SK-N-SH treated with all-trans-retinoic acid at 6 μM for 48 hours (cell line): ENCODE data around the gene NCS1.

Source experiments
- ARNTL ChIP-seq: fragments of 450-650 bp; formaldehyde crosslinking; IDR thresholded peaks from 2 replicates; pipeline ENCODE4 v1.5.0; 2020; ENCODE audit warnings: low read depth, mild to moderate bottlenecking, moderate library complexity, borderline replicate concordance
- TF ChIP-seq, protein P1 (sequence below): fragments of 250-450 bp; sonication (Bioruptor Pico); IDR thresholded peaks from 2 replicates; pipeline ENCODE4 v1.5.0; 2020; ENCODE audit warnings: mild to moderate bottlenecking, moderate library complexity

DNA sequence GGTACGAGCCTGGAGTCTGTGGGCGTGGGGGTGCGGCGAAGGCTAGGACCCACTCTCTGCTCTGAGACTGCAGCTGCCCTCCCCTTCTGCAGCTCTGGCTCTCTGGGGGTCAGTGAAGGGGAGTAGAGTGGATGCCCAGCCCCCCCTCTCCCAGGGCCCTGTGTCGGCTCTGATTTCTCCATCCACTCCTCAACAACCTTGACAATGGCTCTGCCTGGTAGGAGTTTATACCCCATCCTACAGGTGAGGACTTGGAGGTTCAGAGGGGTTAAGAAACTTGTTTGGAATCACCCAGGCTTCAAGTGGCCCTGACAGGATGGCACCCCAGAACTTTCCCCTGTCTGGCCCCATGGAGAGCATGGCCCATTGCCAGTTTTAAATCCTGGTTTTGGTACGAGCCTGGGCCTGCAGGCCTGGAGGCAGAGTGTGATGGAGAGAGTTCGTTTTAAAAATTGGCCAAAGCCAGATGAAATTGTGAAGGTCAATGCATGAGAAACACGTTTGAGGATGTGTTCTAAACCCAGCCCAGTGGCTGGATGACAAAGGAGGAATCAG is 22.3 kb downstream of the NCS1 start:
- TF ChIP-seq, protein P1, sequence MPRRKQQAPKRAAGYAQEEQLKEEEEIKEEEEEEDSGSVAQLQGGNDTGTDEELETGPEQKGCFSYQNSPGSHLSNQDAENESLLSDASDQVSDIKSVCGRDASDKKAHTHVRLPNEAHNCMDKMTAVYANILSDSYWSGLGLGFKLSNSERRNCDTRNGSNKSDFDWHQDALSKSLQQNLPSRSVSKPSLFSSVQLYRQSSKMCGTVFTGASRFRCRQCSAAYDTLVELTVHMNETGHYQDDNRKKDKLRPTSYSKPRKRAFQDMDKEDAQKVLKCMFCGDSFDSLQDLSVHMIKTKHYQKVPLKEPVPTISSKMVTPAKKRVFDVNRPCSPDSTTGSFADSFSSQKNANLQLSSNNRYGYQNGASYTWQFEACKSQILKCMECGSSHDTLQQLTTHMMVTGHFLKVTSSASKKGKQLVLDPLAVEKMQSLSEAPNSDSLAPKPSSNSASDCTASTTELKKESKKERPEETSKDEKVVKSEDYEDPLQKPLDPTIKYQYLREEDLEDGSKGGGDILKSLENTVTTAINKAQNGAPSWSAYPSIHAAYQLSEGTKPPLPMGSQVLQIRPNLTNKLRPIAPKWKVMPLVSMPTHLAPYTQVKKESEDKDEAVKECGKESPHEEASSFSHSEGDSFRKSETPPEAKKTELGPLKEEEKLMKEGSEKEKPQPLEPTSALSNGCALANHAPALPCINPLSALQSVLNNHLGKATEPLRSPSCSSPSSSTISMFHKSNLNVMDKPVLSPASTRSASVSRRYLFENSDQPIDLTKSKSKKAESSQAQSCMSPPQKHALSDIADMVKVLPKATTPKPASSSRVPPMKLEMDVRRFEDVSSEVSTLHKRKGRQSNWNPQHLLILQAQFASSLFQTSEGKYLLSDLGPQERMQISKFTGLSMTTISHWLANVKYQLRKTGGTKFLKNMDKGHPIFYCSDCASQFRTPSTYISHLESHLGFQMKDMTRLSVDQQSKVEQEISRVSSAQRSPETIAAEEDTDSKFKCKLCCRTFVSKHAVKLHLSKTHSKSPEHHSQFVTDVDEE: no peak
- TF ChIP-seq ARNTL (CRISPR knock-in tag): no peak
